ENCODE data around the gene APEX2. TPM values are rescaled to one million over a fixed set of nuclear protein-coding genes. Genes with fewer than 3 reads are reported as not detected.

APEX2 gene
- total RNA-seq: 3.7 TPM
- polyA plus RNA-seq (ENCODE audit: insufficient read depth in 1 of 8, insufficient read length in 8 of 8, low replicate concordance in 1 of 8): 10 to 100 TPM in 6 of 8 donors, 1 to 10 TPM in 2; 9.0 to 12.6 (median 10.8) TPM
- long read RNA-seq, donor 1, partial matches to known transcripts: 0 of 2 reads
- long read RNA-seq, donor 1, other reads (novel, unspliced or antisense): 0 of 2 reads
- long read RNA-seq, donor 2: 0 reads
- long read RNA-seq, donor 3, transcript APEX2-201 (6 exons, 3,245 nt): major isoform, 10 of 11 reads
- long read RNA-seq, donor 3, partial matches to known transcripts: 0 of 11 reads
- long read RNA-seq, donor 3, other reads (novel, unspliced or antisense): 0 of 11 reads
- long read RNA-seq, donor 4, partial matches to known transcripts: 0 of 3 reads
- long read RNA-seq, donor 4, other reads (novel, unspliced or antisense): 0 of 3 reads
- long read RNA-seq, donor 5, transcript APEX2-201 (6 exons, 3,245 nt): major isoform, 5 of 5 reads
- long read RNA-seq, donor 5, partial matches to known transcripts: 0 of 5 reads
- long read RNA-seq, donor 5, other reads (novel, unspliced or antisense): 0 of 5 reads
- long read RNA-seq, donor 6, transcript APEX2-201 (6 exons, 3,245 nt): major isoform, 5 of 54 reads
- long read RNA-seq, donor 6, partial matches to known transcripts: 33 of 54 reads
- long read RNA-seq, donor 6, other reads (novel, unspliced or antisense): 15 of 54 reads
- long read RNA-seq, donor 7, partial matches to known transcripts: 9 of 12 reads
- long read RNA-seq, donor 7, other reads (novel, unspliced or antisense): 0 of 12 reads
- long read RNA-seq, donor 8, partial matches to known transcripts: 0 of 4 reads
- long read RNA-seq, donor 8, other reads (novel, unspliced or antisense): 0 of 4 reads
- long read RNA-seq, donor 9, partial matches to known transcripts: 0 of 2 reads
- long read RNA-seq, donor 9, other reads (novel, unspliced or antisense): 0 of 2 reads
- long read RNA-seq, donor 10, transcript APEX2-201 (6 exons, 3,245 nt): major isoform, 5 of 28 reads
- long read RNA-seq, donor 10, partial matches to known transcripts: 16 of 28 reads
- long read RNA-seq, donor 10, other reads (novel, unspliced or antisense): 7 of 28 reads
- long read RNA-seq, donor 11, transcript APEX2-201 (6 exons, 3,245 nt): major isoform, 5 of 5 reads
- long read RNA-seq, donor 11, partial matches to known transcripts: 0 of 5 reads
- long read RNA-seq, donor 11, other reads (novel, unspliced or antisense): 0 of 5 reads

- peaks cover 5% of the 10 kb centered on the region for H3K4me1 ChIP-seq (ENCODE audit: control insufficient read depth, insufficient read depth, low read length)
- no peaks in the 10 kb centered on the region for H3K9me3 ChIP-seq (replicated peaks; ENCODE audit: control insufficient read depth, low read depth, low read length)
- peak within 1 kb of the TSS; percentile 98 for H3K27ac ChIP-seq (ENCODE audit: low read length)
- peaks cover 28% of the 10 kb centered on the region for H3K36me3 ChIP-seq (ENCODE audit: control insufficient read depth, insufficient read depth, low read length)
- H3K4me3 ChIP-seq (ENCODE audit: low read length): peak within 1 kb of the TSS; percentile 78
- DNase-seq: peak; percentile 97
- WGBS (ENCODE audit: insufficient coverage): 36% methylated on average over 50 of the region's 55 CpGs
- H3K27me3 ChIP-seq (ENCODE audit: control insufficient read depth, insufficient read depth, low read length): peaks cover 24% of the 10 kb centered on the region
Measured at GRCh38 chrX:54999717-55000598, at the start of gene APEX2. TSS of gene APEX2 (plus strand) at chrX:55000363. CDS start at chrX:55000423, 60 bp downstream.

GRCh38 chrX:54950730-54951375, 49.3 kb upstream of the APEX2 start:
- peaks cover 10% of the 10 kb centered on the region for H3K27me3 ChIP-seq (ENCODE audit: control insufficient read depth, insufficient read depth, low read length)
- no peaks in the 10 kb centered on the region for H3K4me1 ChIP-seq (ENCODE audit: control insufficient read depth, insufficient read depth, low read length)
- no peak overlapping the region for H3K4me3 ChIP-seq (ENCODE audit: low read length)
- no peak overlapping the region for H3K27ac ChIP-seq (ENCODE audit: low read length)
- H3K9me3 ChIP-seq (replicated peaks; ENCODE audit: control insufficient read depth, low read depth, low read length): no peaks in the 10 kb centered on the region
- H3K36me3 ChIP-seq (ENCODE audit: control insufficient read depth, insufficient read depth, low read length): no peaks in the 10 kb centered on the region
- DNase-seq: no peak
- WGBS (ENCODE audit: insufficient coverage): 53% methylated on average over 4 of the region's 8 CpGs

GRCh38 chrX:54961750-54962149, 38.4 kb upstream of the APEX2 start:
- WGBS (ENCODE audit: insufficient coverage): 50% methylated on average over 1 of the region's 1 CpG
- H3K27me3 ChIP-seq (ENCODE audit: control insufficient read depth, insufficient read depth, low read length): peaks cover 8% of the 10 kb centered on the region
- no peaks in the 10 kb centered on the region for H3K36me3 ChIP-seq (ENCODE audit: control insufficient read depth, insufficient read depth, low read length)
- no peak overlapping the region for H3K4me3 ChIP-seq (ENCODE audit: low read length)
- no peaks in the 10 kb centered on the region for H3K9me3 ChIP-seq (replicated peaks; ENCODE audit: control insufficient read depth, low read depth, low read length)
- DNase-seq: no peak
- no peaks in the 10 kb centered on the region for H3K4me1 ChIP-seq (ENCODE audit: control insufficient read depth, insufficient read depth, low read length)
- H3K27ac ChIP-seq (ENCODE audit: low read length): no peak overlapping the region

- WGBS (ENCODE audit: insufficient coverage): 63% methylated on average over 1 of the region's 4 CpGs
Measured at GRCh38 chrX:54964766-54965497, 35.2 kb upstream of the APEX2 start.

GRCh38 chrX:54977387-54977786, 22.8 kb upstream of the APEX2 start:
- Histone ChIP-seq H3K4me3 (ENCODE audit: low read length) (no peak overlapping the region), H3K27me3 (ENCODE audit: control insufficient read depth, insufficient read depth, low read length) (no peaks in the 10 kb centered on the region), H3K36me3 (ENCODE audit: control insufficient read depth, insufficient read depth, low read length) (no peaks in the 10 kb centered on the region), H3K4me1 (ENCODE audit: control insufficient read depth, insufficient read depth, low read length) (no peaks in the 10 kb centered on the region), H3K9me3 (replicated peaks; ENCODE audit: control insufficient read depth, low read depth, low read length) (no peaks in the 10 kb centered on the region), H3K27ac (ENCODE audit: low read length) (no peak overlapping the region)
- no CpG with 5 or more reads among the region's 4 CpGs for WGBS (ENCODE audit: insufficient coverage)
- DNase-seq: no peak

More at GRCh38 chrX:54964766-54965497, 35.2 kb upstream of the APEX2 start:
- Histone ChIP-seq H3K36me3 (ENCODE audit: control insufficient read depth, insufficient read depth, low read length) (no peaks in the 10 kb centered on the region), H3K4me1 (ENCODE audit: control insufficient read depth, insufficient read depth, low read length) (no peaks in the 10 kb centered on the region), H3K9me3 (replicated peaks; ENCODE audit: control insufficient read depth, low read depth, low read length) (no peaks in the 10 kb centered on the region), H3K27ac (ENCODE audit: low read length) (no peak overlapping the region), H3K27me3 (ENCODE audit: control insufficient read depth, insufficient read depth, low read length) (peaks cover 2% of the 10 kb centered on the region), H3K4me3 (ENCODE audit: low read length) (no peak overlapping the region)
- DNase-seq: no peak

- no peaks in the 10 kb centered on the region for H3K4me1 ChIP-seq (ENCODE audit: control insufficient read depth, insufficient read depth, low read length)
- no peaks in the 10 kb centered on the region for H3K9me3 ChIP-seq (replicated peaks; ENCODE audit: control insufficient read depth, low read depth, low read length)
- H3K27ac ChIP-seq (ENCODE audit: low read length): no peak overlapping the region
- H3K27me3 ChIP-seq (ENCODE audit: control insufficient read depth, insufficient read depth, low read length): no peaks in the 10 kb centered on the region
- H3K4me3 ChIP-seq (ENCODE audit: low read length): no peak overlapping the region
- H3K36me3 ChIP-seq (ENCODE audit: control insufficient read depth, insufficient read depth, low read length): no peaks in the 10 kb centered on the region
- DNase-seq: no peak
Measured at GRCh38 chrX:54978448-54978847, 21.7 kb upstream of the APEX2 start.

- Histone ChIP-seq H3K4me3 (ENCODE audit: low read length) (no peak overlapping the region), H3K9me3 (replicated peaks; ENCODE audit: control insufficient read depth, low read depth, low read length) (no peaks in the 10 kb centered on the region), H3K27ac (ENCODE audit: low read length) (no peak overlapping the region), H3K36me3 (ENCODE audit: control insufficient read depth, insufficient read depth, low read length) (no peaks in the 10 kb centered on the region), H3K4me1 (ENCODE audit: control insufficient read depth, insufficient read depth, low read length) (no peaks in the 10 kb centered on the region), H3K27me3 (ENCODE audit: control insufficient read depth, insufficient read depth, low read length) (no peaks in the 10 kb centered on the region)
- no peak for DNase-seq
Measured at GRCh38 chrX:54979432-54979831, 20.7 kb upstream of the APEX2 start.

- Histone ChIP-seq H3K27me3 (ENCODE audit: control insufficient read depth, insufficient read depth, low read length) (no peaks in the 10 kb centered on the region), H3K27ac (ENCODE audit: low read length) (no peak overlapping the region), H3K9me3 (replicated peaks; ENCODE audit: control insufficient read depth, low read depth, low read length) (no peaks in the 10 kb centered on the region), H3K4me3 (ENCODE audit: low read length) (no peak overlapping the region), H3K36me3 (ENCODE audit: control insufficient read depth, insufficient read depth, low read length) (no peaks in the 10 kb centered on the region), H3K4me1 (ENCODE audit: control insufficient read depth, insufficient read depth, low read length) (no peaks in the 10 kb centered on the region)
- 77% methylated on average over 3 of the region's 6 CpGs for WGBS (ENCODE audit: insufficient coverage)
- DNase-seq: no peak
Measured at GRCh38 chrX:54980334-54980733, 19.8 kb upstream of the APEX2 start.
